Upper lobe of right lung (tissue), 1 donor: Measurements from ENCODE around the gene MVK. TPM values are rescaled to one million over a fixed set of nuclear protein-coding genes. Genes with fewer than 3 reads are reported as not detected.

Experiments used
- ATAC-seq: fragments of 200-7000 bp; cut with Tn5 transposase; one replicate; pipeline ENCODE4 v1.9.1; 2020; ENCODE audit warnings: mild to moderate bottlenecking, moderate library complexity
- DNase-seq: peaks from one replicate; pipeline ENCODE4 v3.0.0-alpha.2; 2020
- H3K27ac ChIP-seq: fragments of 200-600 bp; one replicate; pipeline ENCODE4 v1.8.0; 2022
- H3K27me3 ChIP-seq: fragments of 200-600 bp; one replicate; pipeline ENCODE4 v1.8.0; 2022; ENCODE audit warnings: mild to moderate bottlenecking
- H3K36me3 ChIP-seq: fragments of 200-600 bp; one replicate; pipeline ENCODE4 v1.8.0; 2022
- H3K4me1 ChIP-seq: fragments of 200-600 bp; one replicate; pipeline ENCODE4 v1.8.0; 2022
- H3K4me3 ChIP-seq: fragments of 200-600 bp; one replicate; pipeline ENCODE4 v1.8.0; 2022; ENCODE audit warnings: mild to moderate bottlenecking
- H3K9me3 ChIP-seq: fragments of 200-600 bp; one replicate; pipeline ENCODE4 v1.8.0; 2022
- intact Hi-C: fragments of 100-400 bp; cut with DNase I; formaldehyde crosslinking; loops from one replicate; pipeline ENCODE4 v1.11.0; 2022
- total RNA-seq: library from RNA; stranded (reverse); fragmentation: NEBNext Ultra II Directional; extraction: Animal tissue kit (Norgen Biotek cat#: 25700); gene quantifications from one replicate; pipeline ENCODE4 v1.2.1, GENCODE V29; 2021
- TF ChIP-seq, protein P1 (sequence below): fragments of 200-600 bp; IDR thresholded peaks from one replicate; pipeline ENCODE4 v1.8.0; 2022; ENCODE audit warnings: antibody characterized with exemption
- donor health status: DM: no; HTN: yes; CAD: no; lungs with severe emphysema.

MVK gene
- total RNA-seq, 1 donor from 2014 or later = 27.3 TPM

DNA sequence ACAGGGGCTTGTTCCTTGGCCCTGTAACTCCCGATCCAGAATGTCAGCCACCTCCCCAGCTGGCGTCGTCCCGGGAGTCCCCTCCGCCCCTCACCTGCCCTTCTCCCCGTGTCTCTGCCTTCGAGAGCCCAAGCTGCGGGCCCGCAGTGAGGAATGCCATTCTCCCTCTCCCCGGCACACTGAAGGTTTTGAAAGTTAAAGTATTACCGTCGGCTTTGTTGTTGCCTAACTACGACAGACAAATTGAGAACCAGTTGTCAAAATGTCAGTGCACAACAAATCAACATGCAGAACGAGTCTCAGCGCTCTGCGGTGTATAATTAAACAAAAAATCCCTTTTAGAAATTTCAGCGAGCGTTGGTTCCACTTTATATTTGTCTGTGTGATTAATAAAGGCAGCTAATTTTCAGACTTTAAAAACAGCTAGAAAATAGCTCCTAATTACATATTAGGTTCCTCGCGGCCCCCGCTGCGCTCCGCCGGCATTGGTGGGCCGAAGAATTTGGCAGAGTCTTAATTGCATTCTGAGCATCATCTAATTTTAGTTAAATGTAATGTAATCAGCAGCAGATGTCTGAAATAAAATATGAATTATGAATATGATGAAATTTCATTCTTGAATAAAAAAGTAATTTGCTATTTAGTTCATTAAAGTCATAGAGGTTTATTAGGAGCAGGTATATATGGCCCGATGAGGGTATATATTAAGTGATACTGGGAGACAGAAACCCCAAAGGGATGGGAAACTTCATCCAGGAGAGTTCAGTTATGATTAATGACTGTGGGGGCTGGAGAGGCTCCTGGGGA is 40.3 kb downstream of the MVK start:
- H3K4me1 ChIP-seq = no peaks in the 10 kb centered on the region
- intact Hi-C loops = no loop called here
- TF ChIP-seq, protein P1, sequence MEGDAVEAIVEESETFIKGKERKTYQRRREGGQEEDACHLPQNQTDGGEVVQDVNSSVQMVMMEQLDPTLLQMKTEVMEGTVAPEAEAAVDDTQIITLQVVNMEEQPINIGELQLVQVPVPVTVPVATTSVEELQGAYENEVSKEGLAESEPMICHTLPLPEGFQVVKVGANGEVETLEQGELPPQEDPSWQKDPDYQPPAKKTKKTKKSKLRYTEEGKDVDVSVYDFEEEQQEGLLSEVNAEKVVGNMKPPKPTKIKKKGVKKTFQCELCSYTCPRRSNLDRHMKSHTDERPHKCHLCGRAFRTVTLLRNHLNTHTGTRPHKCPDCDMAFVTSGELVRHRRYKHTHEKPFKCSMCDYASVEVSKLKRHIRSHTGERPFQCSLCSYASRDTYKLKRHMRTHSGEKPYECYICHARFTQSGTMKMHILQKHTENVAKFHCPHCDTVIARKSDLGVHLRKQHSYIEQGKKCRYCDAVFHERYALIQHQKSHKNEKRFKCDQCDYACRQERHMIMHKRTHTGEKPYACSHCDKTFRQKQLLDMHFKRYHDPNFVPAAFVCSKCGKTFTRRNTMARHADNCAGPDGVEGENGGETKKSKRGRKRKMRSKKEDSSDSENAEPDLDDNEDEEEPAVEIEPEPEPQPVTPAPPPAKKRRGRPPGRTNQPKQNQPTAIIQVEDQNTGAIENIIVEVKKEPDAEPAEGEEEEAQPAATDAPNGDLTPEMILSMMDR = no peak
- H3K4me3 ChIP-seq = no peak overlapping the region
- H3K27ac ChIP-seq = no peak overlapping the region
- H3K9me3 ChIP-seq = no peaks in the 10 kb centered on the region
- ATAC-seq = no peak
- no peaks in the 10 kb centered on the region for H3K36me3 ChIP-seq
- DNase-seq = no peak
- peaks cover 29% of the 10 kb centered on the region for H3K27me3 ChIP-seq

DNA sequence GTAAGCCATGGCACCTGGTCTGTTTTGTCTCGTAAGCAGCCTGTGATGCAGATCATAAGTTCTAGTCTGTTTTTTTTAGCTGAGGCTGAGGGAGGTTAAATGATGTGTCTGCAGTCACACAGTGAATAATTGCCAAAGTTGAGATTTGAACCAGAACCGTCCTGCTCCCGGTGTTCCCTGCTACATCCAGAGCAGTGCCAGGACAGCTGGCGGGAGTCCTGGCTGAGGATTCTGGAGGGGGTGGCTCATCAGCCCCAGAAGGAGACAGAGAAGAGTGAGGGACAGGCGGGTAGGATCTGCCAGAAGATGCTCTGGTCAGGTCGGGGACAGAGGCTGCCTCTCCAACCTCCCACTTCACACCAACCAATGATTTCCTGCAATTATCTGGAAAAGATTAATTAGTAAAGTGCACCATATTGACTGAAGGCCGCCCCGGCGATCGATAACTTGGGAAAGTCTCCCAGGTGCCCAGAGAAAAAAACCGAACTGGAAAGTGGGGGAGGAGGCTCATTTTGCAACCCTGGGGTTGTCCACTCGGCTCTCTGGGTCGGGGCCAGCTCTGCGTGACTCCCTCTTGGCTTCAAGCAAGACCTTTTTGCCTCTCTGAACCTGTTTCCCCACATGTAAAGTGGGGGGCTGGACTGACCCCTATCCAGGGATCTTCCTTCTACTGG is 42.1 kb downstream of the MVK start:
- Histone ChIP-seq H3K27ac (no peak overlapping the region), H3K9me3 (no peaks in the 10 kb centered on the region), H3K36me3 (no peaks in the 10 kb centered on the region), H3K4me3 (no peak overlapping the region), H3K27me3 (peaks cover 26% of the 10 kb centered on the region), H3K4me1 (no peaks in the 10 kb centered on the region)
- TF ChIP-seq, protein P1 = no peak
- ATAC-seq (no peak), DNase-seq (no peak)
- intact Hi-C loops = no loop called here

DNA sequence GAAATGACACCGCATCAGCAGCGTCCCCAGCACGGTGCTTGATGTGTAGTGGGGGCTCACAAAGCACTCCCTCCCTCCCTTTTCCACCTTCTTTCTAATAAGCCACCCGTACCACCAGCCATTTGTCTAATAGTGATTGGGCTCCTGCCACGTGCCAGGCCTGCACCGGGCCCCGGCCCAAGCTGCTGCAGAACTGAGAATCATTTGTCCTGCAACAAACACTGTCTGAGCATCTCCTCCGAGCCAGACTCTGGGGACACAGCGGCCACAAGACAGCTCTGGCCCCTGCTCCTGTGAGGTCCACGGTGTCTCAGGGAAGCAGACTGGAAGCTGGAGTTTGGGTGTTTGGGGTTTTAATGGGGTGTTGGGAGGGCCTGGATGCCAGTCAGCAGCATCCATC is 43.9 kb downstream of the MVK start:
- TF ChIP-seq, protein P1 = no peak
- Histone ChIP-seq H3K9me3 (no peaks in the 10 kb centered on the region), H3K4me1 (no peaks in the 10 kb centered on the region), H3K36me3 (no peaks in the 10 kb centered on the region), H3K4me3 (no peak overlapping the region), H3K27me3 (peaks cover 8% of the 10 kb centered on the region), H3K27ac (no peak overlapping the region)
- ATAC-seq (no peak), DNase-seq (no peak)
- intact Hi-C loops = no loop called here

DNA sequence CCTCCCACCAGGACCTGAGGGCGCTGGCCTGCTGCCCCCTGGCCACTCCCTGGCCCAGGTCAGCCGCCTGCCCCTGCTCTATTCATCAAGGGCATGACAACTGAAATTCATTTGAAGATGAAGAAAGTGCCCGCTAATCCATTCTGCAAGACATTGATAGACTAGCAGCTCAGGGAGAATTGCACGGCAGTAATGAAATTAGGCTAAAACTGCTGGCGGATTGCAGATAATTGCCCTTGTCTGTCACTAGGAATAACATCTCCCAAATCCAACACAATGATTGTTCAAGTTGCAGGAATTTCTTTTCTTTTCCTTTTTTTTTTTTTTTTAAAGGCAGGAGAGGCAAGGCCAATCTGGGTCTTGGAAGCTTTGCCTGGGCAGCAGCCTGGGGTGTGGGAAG is 44.5 kb downstream of the MVK start:
- intact Hi-C loops = no loop called here
- Histone ChIP-seq H3K4me3 (no peak overlapping the region), H3K9me3 (no peaks in the 10 kb centered on the region), H3K27ac (no peak overlapping the region), H3K4me1 (no peaks in the 10 kb centered on the region), H3K36me3 (no peaks in the 10 kb centered on the region), H3K27me3 (peaks cover 3% of the 10 kb centered on the region)
- ATAC-seq (no peak), DNase-seq (no peak)
- TF ChIP-seq, protein P1 = no peak

DNA sequence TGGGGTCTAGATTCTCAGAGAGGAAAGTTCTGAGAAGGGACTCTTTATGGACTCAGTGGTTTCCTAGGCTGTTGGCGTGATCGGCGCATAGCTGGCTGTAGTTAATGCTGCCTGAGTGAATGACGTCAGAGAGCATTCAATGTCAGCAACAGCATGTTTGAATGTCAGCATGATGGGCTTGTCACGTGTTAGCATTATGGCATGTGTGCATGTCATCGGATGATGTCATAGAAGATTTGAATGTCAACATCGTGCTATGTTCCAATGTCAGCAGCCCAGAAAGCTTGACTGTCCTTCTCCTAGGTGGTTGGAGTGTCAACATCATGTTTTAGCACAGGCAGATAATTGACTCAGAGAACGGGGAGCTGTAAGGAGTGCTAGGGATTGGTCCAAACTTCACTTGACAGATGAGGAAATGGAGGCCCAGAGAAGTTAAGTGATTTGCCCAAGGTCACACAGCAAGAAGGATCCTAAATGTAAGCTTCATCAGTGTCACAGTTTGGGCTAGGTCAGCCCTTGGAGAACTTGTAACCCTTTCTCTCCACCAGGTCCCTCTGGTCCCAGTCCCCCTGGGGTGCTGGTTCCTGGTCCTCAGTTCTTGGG is 45.5 kb downstream of the MVK start:
- intact Hi-C loops = no loop called here
- TF ChIP-seq, protein P1 = no peak
- Histone ChIP-seq H3K4me3 (no peak overlapping the region), H3K36me3 (no peaks in the 10 kb centered on the region), H3K27me3 (no peaks in the 10 kb centered on the region), H3K9me3 (no peaks in the 10 kb centered on the region), H3K4me1 (no peaks in the 10 kb centered on the region), H3K27ac (no peak overlapping the region)
- no peak for ATAC-seq
- no peak for DNase-seq
